ENCODE measurements around the gene SSR4.
A peak's percentile ranks its signal among the peaks of the same experiment; 100 is the strongest.

Gene SSR4

GRCh38 chrX:153830640-153831428 is 36.4 kb downstream of the SSR4 start:
- no peak for DNase-seq (ENCODE audit: low read depth)

- DNase-seq (ENCODE audit: low read depth) = no peak
These were observed 37.1 kb downstream of the SSR4 start for GRCh38 chrX:153831429-153832150.

- no peak for DNase-seq (ENCODE audit: low read depth)
These were observed 38.3 kb downstream of the SSR4 start for GRCh38 chrX:153832728-153833127.

- DNase-seq (ENCODE audit: low read depth) = no peak
These were observed 42.5 kb downstream of the SSR4 start for GRCh38 chrX:153836921-153837320.

- DNase-seq (ENCODE audit: low read depth) = no peak
These were observed 50.1 kb downstream of the SSR4 start for GRCh38 chrX:153844509-153845082.

- no peak for DNase-seq (ENCODE audit: low read depth)
These were observed 50.7 kb downstream of the SSR4 start for GRCh38 chrX:153845195-153845594.

GRCh38 chrX:153845842-153846241 is 51.4 kb downstream of the SSR4 start:
- DNase-seq (ENCODE audit: low read depth) = peak; percentile 4
